PC-9 (cell line): ENCODE results near the gene INSYN1. TPM values are rescaled to one million over a fixed set of nuclear protein-coding genes. Genes with fewer than 3 reads are reported as not detected.
"Not testable (repeated sequence)": the region's sequence is repeated elsewhere in the genome, so short reads cannot be mapped to it uniquely, and the experiment has no call there.

Source experiments
- BruUV-seq: library from RNA; stranded (reverse); fragments of 400-500 nt; replicated peaks from 2 replicates; lab custom pipeline; 2021; lab: Mats Ljungman, UMichigan
- CTCF ChIA-PET: fragments of 300-600 bp; sonication (Branson Sonifier 250); formaldehyde crosslinking; loops from one replicate; lab custom pipeline; 2022; ENCODE audit warnings: antibody characterized with exemption; lab: Charles Lee
- POLR2A ChIA-PET: fragments of 300-600 bp; sonication (Branson Sonifier 250); formaldehyde crosslinking; loops from one replicate; lab custom pipeline; 2022; ENCODE audit warnings: antibody characterized with exemption; ENCODE audit not compliant: unreplicated experiment; lab: Charles Lee
- DNase-seq, 2 experiments: peaks; one replicate each; pipeline versions ENCODE4 v3.0.0 to v3.0.0-alpha.2; 2015 to 2022; ENCODE audit warnings: mixed read lengths in 1 of 2
- H2AFZ ChIP-seq: fragments of 200-600 bp; sonication (generic); 2 replicates; pipeline ENCODE4 v1.8.1; 2017; ENCODE audit warnings: antibody characterized with exemption
- H3F3A ChIP-seq: fragments of 200-600 bp; sonication (generic); 2 replicates; pipeline ENCODE4 v1.8.1; 2017; ENCODE audit warnings: antibody characterized with exemption, mild to moderate bottlenecking, low read depth; ENCODE audit not compliant: insufficient read depth
- H3K27ac ChIP-seq: fragments of 200-600 bp; sonication (generic); 2 replicates; pipeline ENCODE4 v1.6.1; 2016; ENCODE audit warnings: mixed run types
- H3K27me3 ChIP-seq: fragments of 200-600 bp; sonication (generic); 2 replicates; pipeline ENCODE4 v1.6.1; 2016; ENCODE audit warnings: low read depth, mixed run types; ENCODE audit not compliant: insufficient read depth
- H3K36me3 ChIP-seq: fragments of 200-600 bp; sonication (generic); 2 replicates; pipeline ENCODE4 v1.6.1; 2016; ENCODE audit warnings: low read depth, mixed run types
- H3K4me1 ChIP-seq: fragments of 200-600 bp; sonication (generic); replicated peaks from 2 replicates; pipeline ENCODE4 v1.6.1; 2016; ENCODE audit warnings: mixed run types; ENCODE audit not compliant: insufficient read depth
- H3K4me2 ChIP-seq: fragments of 200-600 bp; sonication (generic); 2 replicates; pipeline ENCODE4 v1.6.1; 2017; ENCODE audit warnings: mixed run types
- H3K4me3 ChIP-seq: fragments of 200-600 bp; sonication (generic); 2 replicates; pipeline ENCODE4 v1.6.1; 2016; ENCODE audit warnings: mixed run types
- H3K79me2 ChIP-seq: fragments of 200-600 bp; sonication (generic); 2 replicates; pipeline ENCODE4 v1.6.1; 2017; ENCODE audit warnings: low read depth, mixed run types
- H3K9me2 ChIP-seq: fragments of 200-600 bp; sonication (generic); 2 replicates; pipeline ENCODE4 v1.8.1; 2017; ENCODE audit warnings: mild to moderate bottlenecking; ENCODE audit not compliant: insufficient read depth
- H3K9me3 ChIP-seq: fragments of 200-600 bp; sonication (generic); 2 replicates; pipeline ENCODE4 v1.8.1; 2016; ENCODE audit warnings: low read depth; ENCODE audit not compliant: insufficient read depth
- H4K20me1 ChIP-seq: fragments of 200-600 bp; sonication (generic); 2 replicates; pipeline ENCODE4 v1.8.1; 2017; ENCODE audit not compliant: insufficient read depth
- CTCF ChIP-seq: fragments of 200-600 bp; sonication (generic); conservative IDR thresholded peaks from 2 replicates; pipeline ENCODE4 v1.6.1; 2017; ENCODE audit warnings: mixed run types, antibody characterized with exemption, mild to moderate bottlenecking, moderate library complexity
- EZH2 ChIP-seq: fragments of 200-600 bp; sonication (generic); IDR thresholded peaks from 2 replicates; pipeline ENCODE4 v1.8.0; 2017; ENCODE audit warnings: antibody characterized with exemption, low read depth
- intact Hi-C: fragments of 100-400 bp; cut with micrococcal nuclease; formaldehyde crosslinking; loops from one replicate; pipeline ENCODE4 v1.10.0; 2022; ENCODE audit not compliant: unreplicated experiment
- total RNA-seq: library from RNA; stranded (reverse); gene quantifications from 2 replicates; pipeline ENCODE4 v1.2.3, GENCODE V29; 2021

INSYN1 gene
- total RNA-seq, 1 experiment from 2014 or later = not detected

- no peak overlapping the region for H3K4me2 ChIP-seq
- no peaks in the 10 kb centered on the region for H3K79me2 ChIP-seq
- H3F3A ChIP-seq = no peaks in the 10 kb centered on the region
- no peak overlapping the region for H3K27ac ChIP-seq
- DNase-seq = no peak
- H3K36me3 ChIP-seq = no peaks in the 10 kb centered on the region
- ChIA-PET POLR2A (no interaction called here), CTCF (interaction anchor here (0.6 kb wide), 1 partner anchor 407 kb away, joined by 3 read pairs; no protein-coding TSS in a partner anchor)
- H3K4me1 ChIP-seq = no peaks in the 10 kb centered on the region
- no peak overlapping the region for H2AFZ ChIP-seq
- intact Hi-C loops = no loop called here
- H4K20me1 ChIP-seq = peaks cover 13% of the 10 kb centered on the region; the same call in 1 of the 2 replicates
- H3K4me3 ChIP-seq = no peak overlapping the region
- TF ChIP-seq EZH2 = no peak
- TF ChIP-seq CTCF = no peak
- H3K9me3 ChIP-seq = no peaks in the 10 kb centered on the region
- H3K27me3 ChIP-seq = no peaks in the 10 kb centered on the region
- BruUV-seq = no TSS peak
- no peaks in the 10 kb centered on the region for H3K9me2 ChIP-seq
These were observed 44.5 kb downstream of the INSYN1 start for GRCh38 chr15:73708691-73709090.

GRCh38 chr15:73704869-73705645 is 48.1 kb downstream of the INSYN1 start:
- DNase-seq = peak in 1 of 2 experiments; percentile 53
- H3K9me2 ChIP-seq = no peaks in the 10 kb centered on the region
- no peak overlapping the region for H3K27ac ChIP-seq
- BruUV-seq = no TSS peak
- no peak for TF ChIP-seq EZH2
- peak; percentile 81 for TF ChIP-seq CTCF
- no peaks in the 10 kb centered on the region for H3F3A ChIP-seq
- peaks cover 16% of the 10 kb centered on the region; the same call in 1 of the 2 replicates for H4K20me1 ChIP-seq
- H3K36me3 ChIP-seq = no peaks in the 10 kb centered on the region
- H2AFZ ChIP-seq = no peak overlapping the region
- H3K4me3 ChIP-seq = no peak overlapping the region
- H3K4me1 ChIP-seq = no peaks in the 10 kb centered on the region
- H3K9me3 ChIP-seq = no peaks in the 10 kb centered on the region
- ChIA-PET CTCF (interaction anchor here (0.6 to 2.1 kb wide), 4 partner anchors 15 to 96 kb away, joined by 3 to 17 read pairs (median 7); no protein-coding TSS in a partner anchor), POLR2A (no interaction called here)
- H3K27me3 ChIP-seq = no peaks in the 10 kb centered on the region
- no peak overlapping the region for H3K4me2 ChIP-seq
- intact Hi-C loops = loop anchor here (5.0 kb wide), 1 partner anchor 463 kb away; no protein-coding TSS in a partner anchor
- no peaks in the 10 kb centered on the region for H3K79me2 ChIP-seq

- H3K36me3 ChIP-seq, H2AFZ ChIP-seq, H3K9me3 ChIP-seq, H3K4me1 ChIP-seq, H3K79me2 ChIP-seq, BruUV-seq, POLR2A ChIA-PET, H3K27ac ChIP-seq, DNase-seq, H3K9me2 ChIP-seq, H3K27me3 ChIP-seq, H3K4me2 ChIP-seq, H3F3A ChIP-seq, H3K4me3 ChIP-seq: not testable (repeated sequence)
- intact Hi-C loops = loop anchor here (5.0 kb wide), 1 partner anchor 462 kb away; no protein-coding TSS in a partner anchor
- H4K20me1 ChIP-seq = peaks cover 21% of the 10 kb centered on the region; the same call in 1 of the 2 replicates
- CTCF ChIA-PET = interaction anchor here (0.6 to 2.1 kb wide), 3 partner anchors 19 to 97 kb away, joined by 3 to 10 read pairs (median 4); no protein-coding TSS in a partner anchor
These were observed 48.8 kb downstream of the INSYN1 start for GRCh38 chr15:73704142-73704868.

GRCh38 chr15:73703601-73704000 is 49.5 kb downstream of the INSYN1 start:
- BruUV-seq, CTCF ChIA-PET, POLR2A ChIA-PET: not testable (repeated sequence)

GRCh38 chr15:73702311-73703239 is 50.6 kb downstream of the INSYN1 start:
- H3K9me2 ChIP-seq, POLR2A ChIA-PET, H3K27me3 ChIP-seq, H3K79me2 ChIP-seq, BruUV-seq, DNase-seq, H3K4me3 ChIP-seq, H3K4me2 ChIP-seq, H3K9me3 ChIP-seq, H2AFZ ChIP-seq, H3K4me1 ChIP-seq, H3K27ac ChIP-seq, H3F3A ChIP-seq, H3K36me3 ChIP-seq: not testable (repeated sequence)
- CTCF ChIA-PET = interaction anchor here (0.6 kb wide), 1 partner anchor 31 kb away, joined by 3 read pairs; no protein-coding TSS in a partner anchor
- H4K20me1 ChIP-seq = peaks cover 21% of the 10 kb centered on the region; the same call in 1 of the 2 replicates
- intact Hi-C loops = loop anchor here (5.0 kb wide), 1 partner anchor 460 kb away; no protein-coding TSS in a partner anchor

More at GRCh38 chr15:73703601-73704000, 49.5 kb downstream of the INSYN1 start:
- not testable (repeated sequence) for H3K27ac ChIP-seq, H3K27me3 ChIP-seq, H3K79me2 ChIP-seq, H3K4me2 ChIP-seq, H3K9me2 ChIP-seq, H3K4me1 ChIP-seq, H3F3A ChIP-seq, DNase-seq, H3K9me3 ChIP-seq, H3K36me3 ChIP-seq, H3K4me3 ChIP-seq, H2AFZ ChIP-seq
- intact Hi-C loops = loop anchor here (5.0 kb wide), 1 partner anchor 461 kb away; no protein-coding TSS in a partner anchor
- H4K20me1 ChIP-seq = peaks cover 21% of the 10 kb centered on the region; the same call in 1 of the 2 replicates
